Neural progenitor cell (in vitro differentiated cells): ENCODE results near the gene RABEPK.
"Not testable (repeated sequence)": the region's sequence is repeated elsewhere in the genome, so short reads cannot be mapped to it uniquely, and the experiment has no call there.

ENCODE experiments used
- EZH2 ChIP-seq: fragments of 200-600 bp; sonication (generic); IDR thresholded peaks from 2 replicates; pipeline ENCODE4 v1.6.1; 2017; ENCODE audit warnings: antibody characterized with exemption, mild to moderate bottlenecking, moderate library complexity
- EZH2phosphoT487 ChIP-seq: fragments of 200-600 bp; sonication (generic); IDR thresholded peaks from 2 replicates; pipeline ENCODE4 v1.6.1; 2017; ENCODE audit warnings: antibody characterized with exemption
- TF ChIP-seq, protein P1 (sequence below): fragments of 200-600 bp; sonication (generic); IDR thresholded peaks from 2 replicates; pipeline ENCODE4 v1.5.1; 2017; ENCODE audit warnings: antibody characterized with exemption, mild to moderate bottlenecking

DNA sequence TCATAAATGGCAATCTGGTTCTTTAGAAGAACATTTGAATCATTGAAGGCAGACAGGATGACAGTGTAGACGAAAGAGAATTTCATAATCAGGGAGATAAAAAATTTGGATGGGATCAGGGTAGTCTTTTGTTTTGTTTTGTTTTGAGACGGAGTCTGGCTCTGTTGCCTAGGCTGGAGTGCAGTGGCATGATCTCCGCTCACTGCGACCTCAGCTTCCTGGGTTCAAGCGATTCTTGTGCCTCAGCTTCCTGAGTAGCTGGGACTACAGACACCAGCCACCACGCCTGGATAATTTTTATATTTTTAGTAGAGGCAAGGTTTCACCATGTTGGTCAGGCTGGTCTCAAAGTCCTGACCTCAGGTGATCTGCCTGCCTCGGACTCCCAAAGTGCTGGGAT, 63.7 kb downstream of the RABEPK start:
- TF ChIP-seq, protein P1, sequence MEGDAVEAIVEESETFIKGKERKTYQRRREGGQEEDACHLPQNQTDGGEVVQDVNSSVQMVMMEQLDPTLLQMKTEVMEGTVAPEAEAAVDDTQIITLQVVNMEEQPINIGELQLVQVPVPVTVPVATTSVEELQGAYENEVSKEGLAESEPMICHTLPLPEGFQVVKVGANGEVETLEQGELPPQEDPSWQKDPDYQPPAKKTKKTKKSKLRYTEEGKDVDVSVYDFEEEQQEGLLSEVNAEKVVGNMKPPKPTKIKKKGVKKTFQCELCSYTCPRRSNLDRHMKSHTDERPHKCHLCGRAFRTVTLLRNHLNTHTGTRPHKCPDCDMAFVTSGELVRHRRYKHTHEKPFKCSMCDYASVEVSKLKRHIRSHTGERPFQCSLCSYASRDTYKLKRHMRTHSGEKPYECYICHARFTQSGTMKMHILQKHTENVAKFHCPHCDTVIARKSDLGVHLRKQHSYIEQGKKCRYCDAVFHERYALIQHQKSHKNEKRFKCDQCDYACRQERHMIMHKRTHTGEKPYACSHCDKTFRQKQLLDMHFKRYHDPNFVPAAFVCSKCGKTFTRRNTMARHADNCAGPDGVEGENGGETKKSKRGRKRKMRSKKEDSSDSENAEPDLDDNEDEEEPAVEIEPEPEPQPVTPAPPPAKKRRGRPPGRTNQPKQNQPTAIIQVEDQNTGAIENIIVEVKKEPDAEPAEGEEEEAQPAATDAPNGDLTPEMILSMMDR: not testable (repeated sequence)
- not testable (repeated sequence) for TF ChIP-seq EZH2, EZH2phosphoT487
